ENCODE data around the gene WDR59.

Gene WDR59

DNA sequence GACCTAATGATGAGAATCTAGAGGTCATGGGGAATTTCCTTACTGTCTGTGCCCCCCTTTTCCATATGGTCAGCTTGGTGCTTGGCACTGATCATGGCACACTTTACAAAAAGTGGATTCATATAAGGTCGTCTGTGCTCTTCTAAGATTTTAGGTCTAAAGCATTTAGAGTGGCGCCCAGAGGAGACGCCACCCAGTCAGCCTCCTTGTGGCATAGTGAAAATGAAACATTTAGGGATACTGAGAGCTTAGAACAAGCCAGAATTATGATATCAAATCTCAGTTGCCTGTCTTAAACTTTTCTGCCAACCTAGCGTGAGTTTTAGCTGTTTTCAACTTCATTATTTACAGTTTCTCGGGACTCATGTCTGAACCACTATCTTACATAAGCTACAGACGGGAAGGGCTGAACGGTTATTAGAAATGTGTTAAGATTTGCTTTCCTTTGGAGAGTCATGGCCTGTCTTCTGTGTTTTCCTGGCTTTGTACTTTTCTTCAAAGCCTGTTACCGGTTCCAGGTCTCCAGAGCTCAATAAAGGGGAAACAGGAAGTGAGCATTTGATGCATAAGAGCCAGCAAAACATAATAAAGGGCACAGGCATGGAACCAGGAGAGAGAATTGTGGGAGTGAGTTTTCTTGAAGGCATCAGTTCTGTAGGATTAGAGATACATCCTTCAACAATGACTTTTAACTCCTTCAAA lies 27.6 kb upstream of the WDR59 start:
- FAIRE-seq = no peak
- TF ChIP-seq SPI1 (IDR thresholded peaks at IDR 0.05; ENCODE audit: low read depth, low read length) = peak; percentile 84
- TF ChIP-seq TAF1 (IDR thresholded peaks at IDR 0.05; ENCODE audit: low read depth, low read length) = no peak; the same call in 1 of the 2 replicates
- no peak; the same call in 1 of the 2 replicates for TF ChIP-seq POLR2AphosphoS5 (IDR thresholded peaks at IDR 0.05; ENCODE audit: low read depth, low read length)
- DNase-seq (ENCODE audit: insufficient read length, low spot score) = no peak

GRCh38 chr16:75011634-75012307 lies 26.8 kb upstream of the WDR59 start:
- FAIRE-seq (peak; percentile 43), DNase-seq (ENCODE audit: insufficient read length, low spot score) (no peak)
- TF ChIP-seq SPI1 (IDR thresholded peaks at IDR 0.05; ENCODE audit: low read depth, low read length) (no peak), POLR2AphosphoS5 (IDR thresholded peaks at IDR 0.05; ENCODE audit: low read depth, low read length) (peak; percentile 76; the same call in 1 of the 2 replicates), POLR2A (IDR thresholded peaks at IDR 0.05; ENCODE audit: low read depth, low read length) (peak; percentile 87), PAX5 (IDR thresholded peaks at IDR 0.05; ENCODE audit: insufficient read depth, low read length, severe bottlenecking) (no peak), TAF1 (IDR thresholded peaks at IDR 0.05; ENCODE audit: low read depth, low read length) (peak; percentile 71; the same call in 1 of the 2 replicates), POU2F2 (IDR thresholded peaks at IDR 0.05; ENCODE audit: low read depth, low read length) (0 out of 2 replicates have a peak, but pooled peaks have one; percentile 57)

DNA sequence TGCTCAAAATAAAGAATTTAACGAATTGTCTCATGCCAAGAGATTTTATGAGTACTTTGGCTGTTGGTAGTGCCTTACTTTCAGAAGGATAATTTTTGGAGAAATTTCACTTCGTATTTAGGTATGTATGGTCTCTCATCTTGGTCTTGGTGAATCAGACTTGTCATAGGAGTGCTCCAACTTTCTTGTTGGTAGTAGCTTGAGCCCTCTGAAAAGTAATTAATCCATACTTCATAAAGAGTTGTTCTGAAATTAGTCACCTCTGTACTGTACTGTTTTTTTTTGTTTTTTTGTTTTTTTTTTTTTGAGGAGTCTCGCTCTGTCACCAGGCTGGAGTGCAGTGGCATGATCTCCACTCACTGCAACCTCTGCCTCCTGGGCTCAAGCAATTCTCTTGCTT lies 25.5 kb upstream of the WDR59 start:
- no peak for FAIRE-seq
- TF ChIP-seq POLR2AphosphoS5 (IDR thresholded peaks at IDR 0.05; ENCODE audit: low read depth, low read length) = no peak
- TF ChIP-seq PAX5 (IDR thresholded peaks at IDR 0.05; ENCODE audit: insufficient read depth, low read length, severe bottlenecking) = no peak
- TF ChIP-seq POLR2A (IDR thresholded peaks at IDR 0.05; ENCODE audit: low read depth, low read length) = no peak
- TF ChIP-seq POU2F2 (IDR thresholded peaks at IDR 0.05; ENCODE audit: low read depth, low read length) = no peak
- TF ChIP-seq TAF1 (IDR thresholded peaks at IDR 0.05; ENCODE audit: low read depth, low read length) = no peak
- no peak for TF ChIP-seq SPI1 (IDR thresholded peaks at IDR 0.05; ENCODE audit: low read depth, low read length)
- DNase-seq (ENCODE audit: insufficient read length, low spot score) = no peak

DNA sequence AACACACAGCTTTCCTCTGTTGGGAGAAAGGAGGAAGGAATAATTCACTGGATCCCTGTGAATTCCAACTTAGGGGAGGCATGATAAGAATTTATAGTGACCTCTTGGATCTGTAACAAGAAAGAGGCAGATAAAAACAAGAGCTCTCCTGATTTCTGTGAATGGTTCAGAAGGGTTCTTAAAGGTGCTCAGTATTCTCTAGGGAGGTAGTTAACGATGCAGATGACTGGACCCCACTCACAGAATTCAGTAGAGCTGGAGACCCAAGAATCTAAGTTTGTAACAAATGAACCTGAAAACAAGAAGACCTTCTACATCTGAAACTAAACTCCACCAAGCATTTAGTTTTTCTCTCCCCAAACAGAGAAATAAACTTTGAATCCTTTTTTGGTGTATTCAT lies 22.5 kb upstream of the WDR59 start:
- DNase-seq (ENCODE audit: insufficient read length, low spot score) (no peak), FAIRE-seq (no peak)
- TF ChIP-seq POLR2A (IDR thresholded peaks at IDR 0.05; ENCODE audit: low read depth, low read length) = no peak
- TF ChIP-seq TAF1 (IDR thresholded peaks at IDR 0.05; ENCODE audit: low read depth, low read length) = no peak
- no peak for TF ChIP-seq POLR2AphosphoS5 (IDR thresholded peaks at IDR 0.05; ENCODE audit: low read depth, low read length)
- no peak for TF ChIP-seq POU2F2 (IDR thresholded peaks at IDR 0.05; ENCODE audit: low read depth, low read length)
- TF ChIP-seq PAX5 (IDR thresholded peaks at IDR 0.05; ENCODE audit: insufficient read depth, low read length, severe bottlenecking) = no peak
- no peak for TF ChIP-seq SPI1 (IDR thresholded peaks at IDR 0.05; ENCODE audit: low read depth, low read length)

GRCh38 chr16:75005697-75006096 lies 20.8 kb upstream of the WDR59 start:
- TF ChIP-seq TAF1 (IDR thresholded peaks at IDR 0.05; ENCODE audit: low read depth, low read length) = no peak
- TF ChIP-seq POLR2A (IDR thresholded peaks at IDR 0.05; ENCODE audit: low read depth, low read length) = no peak
- no peak for TF ChIP-seq PAX5 (IDR thresholded peaks at IDR 0.05; ENCODE audit: insufficient read depth, low read length, severe bottlenecking)
- no peak for TF ChIP-seq POLR2AphosphoS5 (IDR thresholded peaks at IDR 0.05; ENCODE audit: low read depth, low read length)
- no peak for TF ChIP-seq SPI1 (IDR thresholded peaks at IDR 0.05; ENCODE audit: low read depth, low read length)
- no peak for TF ChIP-seq POU2F2 (IDR thresholded peaks at IDR 0.05; ENCODE audit: low read depth, low read length)
- FAIRE-seq (no peak), DNase-seq (ENCODE audit: insufficient read length, low spot score) (no peak)

DNA sequence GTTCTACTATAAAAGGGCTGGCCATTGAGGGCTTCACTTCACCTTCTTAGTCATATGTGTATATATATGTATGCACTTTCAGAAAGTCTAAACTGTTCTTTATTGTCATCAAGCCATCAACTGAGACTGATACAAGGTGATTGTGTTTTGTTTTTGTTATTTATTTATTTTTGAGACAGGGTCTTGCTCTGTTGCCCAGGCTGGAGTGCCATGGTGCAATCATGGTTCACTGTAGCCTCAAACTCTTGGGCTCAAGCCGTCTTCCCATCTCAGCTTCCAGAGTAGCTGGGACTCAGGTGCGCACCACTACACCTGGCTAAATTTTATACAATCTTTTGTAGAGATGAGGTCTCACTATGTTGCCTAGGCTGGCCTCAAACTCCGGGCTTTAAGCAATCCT lies 19.5 kb upstream of the WDR59 start:
- DNase-seq (ENCODE audit: insufficient read length, low spot score) = no peak
- no peak for FAIRE-seq
- no peak for TF ChIP-seq SPI1 (IDR thresholded peaks at IDR 0.05; ENCODE audit: low read depth, low read length)

DNA sequence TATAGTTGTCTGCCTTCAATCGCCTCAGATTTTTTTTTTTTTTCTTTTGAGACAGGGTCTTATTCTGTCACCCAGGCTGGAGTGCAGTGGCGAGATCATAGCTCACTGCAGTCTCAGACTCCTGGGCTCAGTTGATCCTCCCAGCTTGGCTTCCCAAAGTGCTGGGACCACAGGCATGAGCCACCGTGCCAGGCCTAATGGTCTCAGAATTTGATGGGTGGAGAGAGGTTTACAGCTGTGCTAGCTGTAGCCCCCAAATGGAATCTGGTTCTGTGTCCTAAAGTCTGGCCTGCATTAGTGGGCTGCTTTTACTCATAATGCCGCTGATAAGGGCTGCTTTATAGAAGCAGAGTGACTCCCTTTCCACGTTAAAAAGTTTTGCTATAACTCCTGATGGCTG lies 19.0 kb upstream of the WDR59 start:
- FAIRE-seq (no peak), DNase-seq (ENCODE audit: insufficient read length, low spot score) (no peak)
- TF ChIP-seq POLR2A (IDR thresholded peaks at IDR 0.05; ENCODE audit: low read depth, low read length) (no peak), PAX5 (IDR thresholded peaks at IDR 0.05; ENCODE audit: insufficient read depth, low read length, severe bottlenecking) (no peak), SPI1 (IDR thresholded peaks at IDR 0.05; ENCODE audit: low read depth, low read length) (no peak), POLR2AphosphoS5 (IDR thresholded peaks at IDR 0.05; ENCODE audit: low read depth, low read length) (no peak), POU2F2 (IDR thresholded peaks at IDR 0.05; ENCODE audit: low read depth, low read length) (no peak), TAF1 (IDR thresholded peaks at IDR 0.05; ENCODE audit: low read depth, low read length) (no peak)

- DNase-seq (ENCODE audit: insufficient read length, low spot score) = no peak
- FAIRE-seq = no peak
These were observed 17.6 kb upstream of the WDR59 start for GRCh38 chr16:75002474-75002873.

DNA sequence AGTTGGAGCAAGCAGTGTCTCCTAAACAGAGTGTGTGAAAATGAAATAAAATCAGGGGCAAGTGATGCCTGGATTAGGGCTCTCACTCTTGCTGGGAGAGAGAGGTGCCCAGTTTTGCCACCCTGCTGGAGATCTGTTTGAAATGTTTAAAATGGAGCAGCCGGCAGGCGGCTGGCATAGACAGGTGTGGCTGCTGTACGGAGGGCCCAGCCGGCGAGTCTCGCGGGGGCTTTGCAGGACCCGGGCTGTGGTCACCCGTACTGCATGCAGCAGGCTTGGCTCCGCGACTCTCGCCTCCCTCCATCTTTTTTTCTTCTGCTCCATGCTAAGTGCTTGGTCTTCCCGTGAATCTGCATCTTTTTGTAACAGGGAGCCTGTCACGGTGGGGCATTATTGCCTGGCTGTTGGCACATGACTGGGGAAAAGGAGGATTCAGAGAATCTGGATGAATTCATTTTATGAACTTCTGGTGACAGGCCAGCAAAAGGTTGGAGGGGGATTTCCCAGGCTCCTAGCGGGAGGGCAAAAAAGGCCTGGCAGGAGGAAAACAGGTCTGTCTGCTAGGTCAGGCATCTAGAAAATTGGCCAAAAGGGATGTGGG lies 15.7 kb upstream of the WDR59 start:
- DNase-seq (ENCODE audit: insufficient read length, low spot score) = no peak
- no peak for FAIRE-seq
- TF ChIP-seq PAX5 (IDR thresholded peaks at IDR 0.05; ENCODE audit: insufficient read depth, low read length, severe bottlenecking) (no peak), POLR2A (IDR thresholded peaks at IDR 0.05; ENCODE audit: low read depth, low read length) (no peak), POU2F2 (IDR thresholded peaks at IDR 0.05; ENCODE audit: low read depth, low read length) (no peak), TAF1 (IDR thresholded peaks at IDR 0.05; ENCODE audit: low read depth, low read length) (no peak), SPI1 (IDR thresholded peaks at IDR 0.05; ENCODE audit: low read depth, low read length) (no peak), POLR2AphosphoS5 (IDR thresholded peaks at IDR 0.05; ENCODE audit: low read depth, low read length) (no peak)

More at GRCh38 chr16:75002474-75002873, 17.6 kb upstream of the WDR59 start:
- TF ChIP-seq TAF1 (IDR thresholded peaks at IDR 0.05; ENCODE audit: low read depth, low read length) = no peak
- no peak for TF ChIP-seq POLR2AphosphoS5 (IDR thresholded peaks at IDR 0.05; ENCODE audit: low read depth, low read length)
- TF ChIP-seq PAX5 (IDR thresholded peaks at IDR 0.05; ENCODE audit: insufficient read depth, low read length, severe bottlenecking) = no peak
- no peak for TF ChIP-seq POU2F2 (IDR thresholded peaks at IDR 0.05; ENCODE audit: low read depth, low read length)
- TF ChIP-seq POLR2A (IDR thresholded peaks at IDR 0.05; ENCODE audit: low read depth, low read length) = no peak
- no peak for TF ChIP-seq SPI1 (IDR thresholded peaks at IDR 0.05; ENCODE audit: low read depth, low read length)
